ENCODE measurements around the gene CYTH2.

CYTH2 gene

GRCh38 chr19:48469289-48469881, at the start of gene CYTH2:
Gene CYTH2, plus strand, starts transcription at chr19:48469369. Its CDS starts 139 bp downstream, at chr19:48469508.
- peak; percentile 85 for DNase-seq (ENCODE audit: low read depth)

- DNase-seq (ENCODE audit: low read depth): no peak
These were observed 47.6 kb upstream of the CYTH2 start for GRCh38 chr19:48421548-48421947.

GRCh38 chr19:48424694-48425219, 44.4 kb upstream of the CYTH2 start:
- no peak for DNase-seq (ENCODE audit: low read depth)

- no peak for DNase-seq (ENCODE audit: low read depth)
These were observed 40.5 kb upstream of the CYTH2 start for GRCh38 chr19:48428670-48429069.

GRCh38 chr19:48433337-48433736, 35.8 kb upstream of the CYTH2 start:
- DNase-seq (ENCODE audit: low read depth): no peak

- no peak for DNase-seq (ENCODE audit: low read depth)
These were observed 32.6 kb upstream of the CYTH2 start for GRCh38 chr19:48436586-48436985.

GRCh38 chr19:48441360-48442050, 27.7 kb upstream of the CYTH2 start:
- DNase-seq (ENCODE audit: low read depth): no peak

- DNase-seq (ENCODE audit: low read depth): no peak
These were observed 26.8 kb upstream of the CYTH2 start for GRCh38 chr19:48442116-48443035.

GRCh38 chr19:48443256-48443655, 25.9 kb upstream of the CYTH2 start:
- no peak for DNase-seq (ENCODE audit: low read depth)

GRCh38 chr19:48443731-48444128, 25.4 kb upstream of the CYTH2 start:
- no peak for DNase-seq (ENCODE audit: low read depth)

GRCh38 chr19:48444129-48444935, 24.8 kb upstream of the CYTH2 start:
- DNase-seq (ENCODE audit: low read depth): no peak

- no peak for DNase-seq (ENCODE audit: low read depth)
These were observed 24.3 kb upstream of the CYTH2 start for GRCh38 chr19:48444936-48445200.

GRCh38 chr19:48445256-48445605, 23.9 kb upstream of the CYTH2 start:
- DNase-seq (ENCODE audit: low read depth): peak; percentile 84

GRCh38 chr19:48445606-48446481, 23.3 kb upstream of the CYTH2 start, which contains the start of gene GRWD1:
Gene GRWD1, plus strand, starts transcription at chr19:48445983. Its CDS starts 23 bp downstream, at chr19:48446006.
- DNase-seq (ENCODE audit: low read depth): peak; percentile 91

GRCh38 chr19:48446579-48446978, 22.6 kb upstream of the CYTH2 start:
- DNase-seq (ENCODE audit: low read depth): no peak

- no peak for DNase-seq (ENCODE audit: low read depth)
These were observed 20.6 kb upstream of the CYTH2 start for GRCh38 chr19:48448563-48448962.

GRCh38 chr19:48450441-48450840, 18.7 kb upstream of the CYTH2 start:
- no peak for DNase-seq (ENCODE audit: low read depth)

GRCh38 chr19:48450863-48451262, 18.3 kb upstream of the CYTH2 start:
- DNase-seq (ENCODE audit: low read depth): no peak

- no peak for DNase-seq (ENCODE audit: low read depth)
These were observed 17.5 kb upstream of the CYTH2 start for GRCh38 chr19:48451624-48452023.

- no peak for DNase-seq (ENCODE audit: low read depth)
These were observed 16.6 kb upstream of the CYTH2 start for GRCh38 chr19:48452289-48453190.

All from fibroblast of gingiva (primary cell).